Mononuclear cell (primary cell): ENCODE results near the gene BLVRB. TPM values are rescaled to one million over a fixed set of nuclear protein-coding genes. Genes with fewer than 3 reads are reported as not detected.
"Not testable (repeated sequence)": the region's sequence is repeated elsewhere in the genome, so short reads cannot be mapped to it uniquely, and the experiment has no call there.

Source experiments
- H3K27me3 ChIP-seq: 2 replicates; pipeline ENCODE4 v1.6.0; 2011; ENCODE audit warnings: low read length, control low read depth; ENCODE audit not compliant: insufficient read depth
- H3K4me1 ChIP-seq: 2 replicates; pipeline ENCODE4 v1.5.1; 2011; ENCODE audit warnings: mild to moderate bottlenecking, low read length, control low read depth; ENCODE audit not compliant: insufficient read depth
- H3K4me3 ChIP-seq: 2 replicates; pipeline ENCODE4 v1.5.1; 2011; ENCODE audit warnings: mild to moderate bottlenecking, low read length, moderate library complexity
- H3K9me3 ChIP-seq: 2 replicates; pipeline ENCODE4 v1.5.1; 2011; ENCODE audit warnings: low read depth, mild to moderate bottlenecking, control low read depth, low read length
- total RNA-seq: library from RNA; depleted of rRNA; stranded (reverse); fragments of >200 nt; gene quantifications from one replicate; pipeline ENCODE4 v1.2.3, GENCODE V29; 2012

Gene BLVRB
- total RNA-seq, 1 donor, result 39.8 TPM

- Histone ChIP-seq H3K9me3 (no peaks in the 10 kb centered on the region), H3K4me1 (peaks cover 24% of the 10 kb centered on the region), H3K27me3 (no peaks in the 10 kb centered on the region), H3K4me3 (no peak overlapping the region)
Measured at GRCh38 chr19:40414542-40415535, 50.7 kb downstream of the BLVRB start.

- Histone ChIP-seq H3K9me3 (no peaks in the 10 kb centered on the region), H3K4me1 (peaks cover 24% of the 10 kb centered on the region)
Measured at GRCh38 chr19:40413291-40413845, 52.2 kb downstream of the BLVRB start, which contains the start of gene PRX. Gene PRX (minus strand): TSS chr19:40413378. CDS start chr19:40407932, 5,446 bp downstream.

GRCh38 chr19:40412866-40413265, 52.7 kb downstream of the BLVRB start:
- Histone ChIP-seq H3K4me3 (no peak overlapping the region), H3K27me3 (no peaks in the 10 kb centered on the region), H3K4me1 (peaks cover 27% of the 10 kb centered on the region), H3K9me3 (no peaks in the 10 kb centered on the region)

More at GRCh38 chr19:40413291-40413845, 52.2 kb downstream of the BLVRB start, which contains the start of gene PRX:
- no peaks in the 10 kb centered on the region for H3K27me3 ChIP-seq
- H3K4me3 ChIP-seq, result no peak within 1 kb of the TSS

GRCh38 chr19:40411958-40412499, 53.5 kb downstream of the BLVRB start:
- Histone ChIP-seq H3K4me3 (no peak overlapping the region), H3K4me1 (peaks cover 22% of the 10 kb centered on the region), H3K9me3 (no peaks in the 10 kb centered on the region), H3K27me3 (no peaks in the 10 kb centered on the region)

GRCh38 chr19:40411125-40411842, 54.3 kb downstream of the BLVRB start:
- Histone ChIP-seq H3K4me3 (no peak overlapping the region), H3K4me1 (peaks cover 15% of the 10 kb centered on the region), H3K9me3 (no peaks in the 10 kb centered on the region), H3K27me3 (no peaks in the 10 kb centered on the region)

GRCh38 chr19:40410030-40410389, 55.5 kb downstream of the BLVRB start:
- no peak overlapping the region for H3K4me3 ChIP-seq
- no peaks in the 10 kb centered on the region for H3K27me3 ChIP-seq
- H3K9me3 ChIP-seq, result no peaks in the 10 kb centered on the region
- peaks cover 11% of the 10 kb centered on the region for H3K4me1 ChIP-seq

GRCh38 chr19:40408598-40408925, 57.0 kb downstream of the BLVRB start:
- not testable (repeated sequence) for H3K4me3 ChIP-seq

GRCh38 chr19:40407714-40408597, 57.6 kb downstream of the BLVRB start:
- Histone ChIP-seq H3K4me1 (peaks cover 8% of the 10 kb centered on the region), H3K9me3 (no peaks in the 10 kb centered on the region), H3K27me3 (no peaks in the 10 kb centered on the region), H3K4me3 (no peak overlapping the region)

More at GRCh38 chr19:40408598-40408925, 57.0 kb downstream of the BLVRB start:
- peaks cover 11% of the 10 kb centered on the region for H3K4me1 ChIP-seq
- H3K27me3 ChIP-seq, H3K9me3 ChIP-seq: not testable (repeated sequence)

GRCh38 chr19:40403262-40403984, 62.1 kb downstream of the BLVRB start:
- no peaks in the 10 kb centered on the region for H3K27me3 ChIP-seq
- peak overlapping the region; percentile 55 for H3K4me3 ChIP-seq
- H3K9me3 ChIP-seq, result no peaks in the 10 kb centered on the region
- peaks cover 11% of the 10 kb centered on the region for H3K4me1 ChIP-seq

- Histone ChIP-seq H3K4me3 (no peak overlapping the region), H3K9me3 (no peaks in the 10 kb centered on the region), H3K27me3 (no peaks in the 10 kb centered on the region), H3K4me1 (peaks cover 8% of the 10 kb centered on the region)
Measured at GRCh38 chr19:40400559-40400958, 65.0 kb downstream of the BLVRB start.

GRCh38 chr19:40398417-40399131, 67.0 kb downstream of the BLVRB start:
- Histone ChIP-seq H3K27me3 (no peaks in the 10 kb centered on the region), H3K9me3 (no peaks in the 10 kb centered on the region), H3K4me1 (peaks cover 8% of the 10 kb centered on the region), H3K4me3 (no peak overlapping the region)
